GM12878 (cell line): ENCODE data around the gene FCAMR.
A peak's percentile ranks its signal among the peaks of the same experiment; 100 is the strongest.

ENCODE experiments used
- CTCF ChIP-seq, 3 experiments: IDR thresholded peaks in 2 of 3; conservative IDR thresholded peaks in 1 of 3; 2 replicates each; pipeline ENCODE4 v1.5.1; 2011; ENCODE audit warnings: low read depth in 3 of 3, low read length in 3 of 3, mild to moderate bottlenecking in 3 of 3, control low read depth in 2 of 3, moderate library complexity in 2 of 3, inconsistent platforms in 1 of 3, mixed read lengths in 1 of 3; ENCODE audit not compliant: control insufficient read depth in 2 of 3, insufficient read depth in 1 of 3; ENCODE audit errors: extremely low read depth in 1 of 3
- E4F1 ChIP-seq: fragments of 450-650 bp; IDR thresholded peaks from 2 replicates; pipeline ENCODE4 v1.6.1; 2018; ENCODE audit warnings: borderline replicate concordance, mild to moderate bottlenecking; ENCODE audit not compliant: partially characterized antibody
- EP300 ChIP-seq, 2 experiments: fragments of 150-350 bp in 1 of 2; IDR thresholded peaks; 2 replicates each; pipeline ENCODE4 v1.6.1; 2011 to 2012; ENCODE audit warnings: low read depth in 2 of 2, low read length in 2 of 2, borderline replicate concordance in 1 of 2, improper control_type of control experiment in 1 of 2, inconsistent platforms in 1 of 2; ENCODE audit not compliant: control insufficient read depth in 1 of 2
- EZH2 ChIP-seq: IDR thresholded peaks from 2 replicates; pipeline ENCODE4 v1.6.1; 2012; ENCODE audit warnings: low read depth, mild to moderate bottlenecking, control low read depth, inconsistent platforms, low read length, borderline replicate concordance; ENCODE audit not compliant: control insufficient read depth
- NFYB ChIP-seq: IDR thresholded peaks from 2 replicates; pipeline ENCODE4 v1.6.1; 2011; ENCODE audit warnings: low read depth, mild to moderate bottlenecking, low read length, improper control_type of control experiment, moderate library complexity; ENCODE audit not compliant: insufficient read depth
- POLR2AphosphoS5 ChIP-seq: IDR thresholded peaks from 2 replicates; pipeline ENCODE4 v1.6.1; 2011; ENCODE audit warnings: mild to moderate bottlenecking, low read length, inconsistent platforms
- SIN3A ChIP-seq: IDR thresholded peaks from 2 replicates; pipeline ENCODE4 v1.6.1; 2012; ENCODE audit warnings: low read depth, low read length, improper control_type of control experiment
- YY1 ChIP-seq: IDR thresholded peaks from 2 replicates; pipeline ENCODE4 v1.6.1; 2011; ENCODE audit warnings: low read depth, mild to moderate bottlenecking, low read length

DNA sequence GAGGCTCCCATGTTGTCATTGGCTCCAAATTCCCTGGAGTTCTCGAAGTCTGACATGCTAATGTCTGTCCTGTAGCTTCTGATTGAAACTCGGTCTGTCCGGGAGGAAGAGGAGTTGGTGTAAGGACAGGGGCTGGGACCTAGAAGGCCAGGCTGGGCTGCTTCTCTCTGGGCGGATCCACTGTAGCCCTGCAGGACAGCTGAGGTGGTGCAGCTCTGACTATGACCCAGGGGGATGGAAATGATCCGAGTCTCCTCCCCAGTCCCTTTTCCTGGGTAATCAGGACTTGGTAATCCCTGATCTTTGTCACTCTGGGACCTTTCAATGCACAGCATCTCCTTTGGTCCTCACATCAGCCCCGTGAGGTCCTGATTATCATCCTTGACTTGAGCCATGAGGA is 38.6 kb downstream of the FCAMR start:
- TF ChIP-seq EZH2 (no peak), NFYB (no peak), EP300 (IDR thresholded peaks at IDR 0.05; ENCODE audit: borderline replicate concordance in 1 of 2, control insufficient read depth in 1 of 2, low read depth in 2 of 2, low read length in 2 of 2) (no peak), E4F1 (no peak), YY1 (no peak), SIN3A (no peak), POLR2AphosphoS5 (no peak), CTCF (IDR thresholded peaks at IDR 0.05 in 2 of 3, conservative IDR thresholded peaks at IDR 0.05 in 1 of 3; ENCODE audit: control insufficient read depth in 2 of 3, extremely low read depth in 1 of 3, insufficient read depth in 1 of 3, low read depth in 3 of 3, low read length in 3 of 3) (peak in 2 of 3 experiments; percentile 24 to 39; a peak in 2 of 6 replicates)
